ENCODE data around the gene RAD51AP1. TPM values are rescaled to one million over a fixed set of nuclear protein-coding genes. Genes with fewer than 3 reads are reported as not detected.

The RAD51AP1 gene
- total and polyA plus RNA-seq, 9 donors, result 0.53 to 3.4 (median 1.6) TPM

GRCh38 chr12:4579305-4580102, 40.8 kb downstream of the RAD51AP1 start:
- 33 to 38% (median 36%) methylated on average over 8 of the region's 8 CpGs for WGBS, 3 donors
- Histone ChIP-seq H3K27ac (no peak overlapping the region), H3K9me3 (no peaks in the 10 kb centered on the region), H3K4me1 (ENCODE audit: insufficient read depth) (no peaks in the 10 kb centered on the region), H3K36me3 (no peaks in the 10 kb centered on the region), H3K4me3 (no peak overlapping the region), H3K27me3 (no peaks in the 10 kb centered on the region)
- TF ChIP-seq POLR2A (IDR thresholded peaks at IDR 0.05) (no peak), EP300 (IDR thresholded peaks at IDR 0.05) (no peak)
- TF ChIP-seq, protein P1, sequence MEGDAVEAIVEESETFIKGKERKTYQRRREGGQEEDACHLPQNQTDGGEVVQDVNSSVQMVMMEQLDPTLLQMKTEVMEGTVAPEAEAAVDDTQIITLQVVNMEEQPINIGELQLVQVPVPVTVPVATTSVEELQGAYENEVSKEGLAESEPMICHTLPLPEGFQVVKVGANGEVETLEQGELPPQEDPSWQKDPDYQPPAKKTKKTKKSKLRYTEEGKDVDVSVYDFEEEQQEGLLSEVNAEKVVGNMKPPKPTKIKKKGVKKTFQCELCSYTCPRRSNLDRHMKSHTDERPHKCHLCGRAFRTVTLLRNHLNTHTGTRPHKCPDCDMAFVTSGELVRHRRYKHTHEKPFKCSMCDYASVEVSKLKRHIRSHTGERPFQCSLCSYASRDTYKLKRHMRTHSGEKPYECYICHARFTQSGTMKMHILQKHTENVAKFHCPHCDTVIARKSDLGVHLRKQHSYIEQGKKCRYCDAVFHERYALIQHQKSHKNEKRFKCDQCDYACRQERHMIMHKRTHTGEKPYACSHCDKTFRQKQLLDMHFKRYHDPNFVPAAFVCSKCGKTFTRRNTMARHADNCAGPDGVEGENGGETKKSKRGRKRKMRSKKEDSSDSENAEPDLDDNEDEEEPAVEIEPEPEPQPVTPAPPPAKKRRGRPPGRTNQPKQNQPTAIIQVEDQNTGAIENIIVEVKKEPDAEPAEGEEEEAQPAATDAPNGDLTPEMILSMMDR (IDR thresholded peaks at IDR 0.05), result no peak
- intact Hi-C loops (cut with DNase I), result no loop called here
- no peak for DNase-seq

DNA sequence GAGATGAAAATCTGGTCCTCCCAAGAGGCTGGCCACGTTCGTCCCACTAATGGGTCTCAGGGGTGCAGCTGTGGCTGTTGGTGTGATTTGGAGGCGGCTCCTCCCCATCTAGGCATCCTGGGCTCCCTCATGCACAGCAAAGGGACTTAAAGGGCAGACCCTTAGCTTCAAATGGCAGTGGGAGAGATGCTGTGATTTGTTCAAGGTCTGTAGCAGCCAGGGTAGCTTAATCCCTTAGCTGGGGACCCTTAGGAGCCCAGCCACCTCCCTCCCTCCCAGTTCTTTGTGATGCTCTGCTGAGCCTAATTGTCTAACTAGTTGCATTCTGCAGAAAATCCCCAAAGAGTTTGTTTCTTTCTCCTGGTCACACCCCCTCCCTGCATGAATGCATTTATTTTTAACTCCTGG, 41.6 kb downstream of the RAD51AP1 start:
- Histone ChIP-seq H3K36me3 (no peaks in the 10 kb centered on the region), H3K27me3 (no peaks in the 10 kb centered on the region), H3K4me1 (ENCODE audit: insufficient read depth) (no peaks in the 10 kb centered on the region), H3K9me3 (no peaks in the 10 kb centered on the region), H3K4me3 (no peak overlapping the region), H3K27ac (no peak overlapping the region)
- 39 to 46% (median 40%) methylated on average over 3 of the region's 3 CpGs for WGBS, 3 donors
- intact Hi-C loops (cut with DNase I), result no loop called here
- TF ChIP-seq, protein P1 (IDR thresholded peaks at IDR 0.05), result no peak
- TF ChIP-seq EP300 (IDR thresholded peaks at IDR 0.05) (no peak), POLR2A (IDR thresholded peaks at IDR 0.05) (no peak)
- no peak for DNase-seq

- WGBS, 3 donors, result 81 to 88% (median 82%) methylated on average over 6 of the region's 6 CpGs
- TF ChIP-seq, protein P1 (IDR thresholded peaks at IDR 0.05), result no peak
- no peak for TF ChIP-seq POLR2A (IDR thresholded peaks at IDR 0.05)
- no peak for TF ChIP-seq EP300 (IDR thresholded peaks at IDR 0.05)
- intact Hi-C loops (cut with DNase I), result no loop called here
- H3K27ac ChIP-seq, result no peak overlapping the region
- DNase-seq, result no peak
- H3K4me1 ChIP-seq (ENCODE audit: insufficient read depth), result no peaks in the 10 kb centered on the region
- H3K9me3 ChIP-seq, result no peaks in the 10 kb centered on the region
- no peaks in the 10 kb centered on the region for H3K27me3 ChIP-seq
- no peaks in the 10 kb centered on the region for H3K36me3 ChIP-seq
- no peak overlapping the region for H3K4me3 ChIP-seq
These were observed 45.6 kb downstream of the RAD51AP1 start for GRCh38 chr12:4584281-4584680.

GRCh38 chr12:4584896-4585295, 46.2 kb downstream of the RAD51AP1 start:
- intact Hi-C loops (cut with DNase I), result no loop called here
- H3K27ac ChIP-seq, result no peak overlapping the region
- H3K27me3 ChIP-seq, result no peaks in the 10 kb centered on the region
- TF ChIP-seq, protein P1 (IDR thresholded peaks at IDR 0.05), result no peak
- no peak for TF ChIP-seq POLR2A (IDR thresholded peaks at IDR 0.05)
- TF ChIP-seq EP300 (IDR thresholded peaks at IDR 0.05), result no peak
- H3K9me3 ChIP-seq, result no peaks in the 10 kb centered on the region
- H3K36me3 ChIP-seq, result no peaks in the 10 kb centered on the region
- WGBS, 3 donors, result 78 to 84% (median 81%) methylated on average over 7 of the region's 7 CpGs
- DNase-seq, result no peak
- H3K4me3 ChIP-seq, result no peak overlapping the region
- no peaks in the 10 kb centered on the region for H3K4me1 ChIP-seq (ENCODE audit: insufficient read depth)

Data from ovary (tissue), 9 donors.